IPS DF 4.7 (cell line): ENCODE measurements around the gene DNAAF8.
"Not testable (repeated sequence)": the region's sequence is repeated elsewhere in the genome, so short reads cannot be mapped to it uniquely, and the experiment has no call there.

Source experiments
- DNase-seq: peaks from one replicate; pipeline ENCODE4 v3.0.0-alpha.2; 2013; ENCODE audit warnings: low spot score; ENCODE audit errors: extremely low read depth

Gene DNAAF8

GRCh38 chr16:4780235-4780634 is 45.9 kb downstream of the DNAAF8 start:
- DNase-seq, result no peak

GRCh38 chr16:4783251-4783950 is 49.1 kb downstream of the DNAAF8 start:
- DNase-seq, result no peak

- DNase-seq, result no peak
Measured at GRCh38 chr16:4783951-4784336, 49.6 kb downstream of the DNAAF8 start.

DNA sequence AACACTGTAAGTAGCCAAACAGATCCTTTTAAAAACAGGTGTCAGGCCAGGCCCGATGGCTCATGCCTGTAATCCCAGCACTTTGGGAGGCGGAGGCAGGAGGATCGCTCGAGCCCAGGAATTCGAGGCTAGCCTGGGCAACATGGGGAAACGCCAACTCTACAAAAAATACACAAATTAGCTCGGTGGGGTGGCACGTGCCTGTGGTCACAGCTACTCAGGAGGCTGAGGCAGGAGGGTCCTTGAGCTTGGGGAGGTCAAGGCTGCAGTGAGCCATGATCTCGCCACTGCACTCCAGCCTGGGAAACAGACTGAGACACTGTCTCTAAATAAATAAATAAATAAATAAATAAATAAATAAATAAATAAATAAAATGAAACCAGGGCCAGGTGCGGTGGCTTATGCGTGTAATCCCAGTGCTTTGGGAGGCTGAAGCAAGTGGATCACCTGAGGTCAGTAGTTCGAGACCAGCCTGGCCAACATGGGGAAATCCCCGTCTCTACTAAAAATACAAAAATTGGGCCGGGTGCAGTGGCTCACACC is 50.2 kb downstream of the DNAAF8 start:
- not testable (repeated sequence) for DNase-seq

- DNase-seq, result no peak
Measured at GRCh38 chr16:4785758-4786433, 51.6 kb downstream of the DNAAF8 start.

- no peak for DNase-seq
Measured at GRCh38 chr16:4787068-4787467, 52.7 kb downstream of the DNAAF8 start.

GRCh38 chr16:4787627-4788482 is 53.5 kb downstream of the DNAAF8 start, which contains the start of gene SEPTIN12:
TSS of gene SEPTIN12 (minus strand) at chr16:4788345. CDS start at chr16:4787645, 700 bp downstream.
- DNase-seq, result no peak

GRCh38 chr16:4788489-4788889 is 54.2 kb downstream of the DNAAF8 start:
- DNase-seq, result no peak

GRCh38 chr16:4788910-4789309 is 54.6 kb downstream of the DNAAF8 start:
- no peak for DNase-seq

DNA sequence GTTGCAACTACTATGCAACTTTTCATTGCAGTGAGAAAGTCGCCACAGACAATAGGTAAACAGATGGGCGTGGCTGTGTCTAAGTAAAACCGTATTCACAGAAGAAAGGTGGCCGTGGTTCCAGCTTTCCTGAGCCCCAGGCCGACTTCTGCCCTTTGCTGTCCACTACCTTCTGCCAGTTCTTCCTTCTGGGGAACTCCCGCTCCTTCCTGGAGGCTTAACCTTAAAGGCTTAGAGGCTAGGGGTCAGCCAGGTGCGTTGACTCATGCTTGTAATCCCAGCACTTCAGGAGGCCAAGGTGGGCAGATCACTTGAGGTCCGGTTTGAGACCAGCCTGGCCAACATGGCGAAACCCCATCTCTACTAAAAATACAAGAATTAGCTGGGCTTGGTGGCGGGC is 55.9 kb downstream of the DNAAF8 start:
- DNase-seq, result no peak

DNA sequence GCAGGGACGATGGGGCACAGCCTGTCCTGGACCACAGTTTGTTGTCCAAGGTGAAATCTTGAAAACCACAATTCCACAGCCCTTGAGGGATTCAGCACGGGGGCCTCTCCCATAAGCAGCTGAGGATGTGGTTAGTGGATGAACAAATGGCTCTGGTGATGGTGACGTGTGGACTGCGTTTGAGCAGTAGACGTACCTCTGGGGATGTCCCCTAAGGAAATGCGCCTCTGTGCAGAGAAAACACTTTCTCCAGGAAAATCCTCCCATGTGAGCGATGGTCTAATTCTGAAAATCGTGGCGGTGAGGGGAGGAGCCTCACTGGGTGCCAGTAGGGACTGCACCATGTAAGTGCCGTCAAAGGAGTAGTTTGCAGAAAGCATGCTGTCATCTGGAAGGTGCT is 56.5 kb downstream of the DNAAF8 start:
- DNase-seq, result no peak

GRCh38 chr16:4792951-4793513 is 58.7 kb downstream of the DNAAF8 start:
- DNase-seq, result no peak

GRCh38 chr16:4795181-4795827 is 61.0 kb downstream of the DNAAF8 start, which contains the start of gene SMIM22:
TSS of gene SMIM22 (plus strand) at chr16:4795369. CDS start at chr16:4795735, 366 bp downstream.
- DNase-seq, result no peak

DNA sequence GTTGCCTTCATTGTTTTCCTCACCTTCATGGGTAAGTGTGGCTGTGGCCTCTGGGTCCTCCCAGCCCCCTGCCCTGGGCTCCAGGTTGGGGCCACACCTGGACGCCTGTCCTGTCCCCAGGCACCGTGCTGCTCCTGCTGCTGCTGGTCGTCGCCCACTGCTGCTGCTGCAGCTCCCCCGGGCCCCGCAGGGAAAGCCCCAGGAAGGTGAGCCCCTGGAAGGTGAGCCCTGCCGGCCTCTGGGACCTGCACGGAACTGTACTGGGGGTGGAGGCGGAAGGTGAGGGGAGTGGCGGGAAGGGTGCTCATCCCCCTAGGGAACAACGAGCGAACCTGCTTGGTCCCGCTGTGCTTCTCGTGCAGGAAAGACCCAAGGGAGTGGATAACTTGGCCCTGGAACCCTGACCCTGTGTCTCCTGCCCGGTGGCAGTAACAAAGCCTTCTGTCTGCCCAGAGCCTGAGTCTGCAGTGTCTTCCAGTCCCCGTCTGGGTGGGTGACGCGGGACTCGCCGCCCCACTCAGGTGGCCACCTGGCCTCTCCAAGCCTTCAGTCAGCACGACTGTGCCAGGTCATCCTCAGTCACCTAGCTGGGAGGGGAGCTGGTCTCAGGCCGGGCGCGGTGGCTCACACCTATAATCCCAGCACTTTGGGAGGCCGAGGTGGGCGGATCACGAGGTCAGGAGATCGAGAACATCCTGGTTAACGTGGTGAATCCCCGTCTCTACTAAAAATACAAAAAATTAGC is 61.7 kb downstream of the DNAAF8 start:
- DNase-seq, result no peak

DNA sequence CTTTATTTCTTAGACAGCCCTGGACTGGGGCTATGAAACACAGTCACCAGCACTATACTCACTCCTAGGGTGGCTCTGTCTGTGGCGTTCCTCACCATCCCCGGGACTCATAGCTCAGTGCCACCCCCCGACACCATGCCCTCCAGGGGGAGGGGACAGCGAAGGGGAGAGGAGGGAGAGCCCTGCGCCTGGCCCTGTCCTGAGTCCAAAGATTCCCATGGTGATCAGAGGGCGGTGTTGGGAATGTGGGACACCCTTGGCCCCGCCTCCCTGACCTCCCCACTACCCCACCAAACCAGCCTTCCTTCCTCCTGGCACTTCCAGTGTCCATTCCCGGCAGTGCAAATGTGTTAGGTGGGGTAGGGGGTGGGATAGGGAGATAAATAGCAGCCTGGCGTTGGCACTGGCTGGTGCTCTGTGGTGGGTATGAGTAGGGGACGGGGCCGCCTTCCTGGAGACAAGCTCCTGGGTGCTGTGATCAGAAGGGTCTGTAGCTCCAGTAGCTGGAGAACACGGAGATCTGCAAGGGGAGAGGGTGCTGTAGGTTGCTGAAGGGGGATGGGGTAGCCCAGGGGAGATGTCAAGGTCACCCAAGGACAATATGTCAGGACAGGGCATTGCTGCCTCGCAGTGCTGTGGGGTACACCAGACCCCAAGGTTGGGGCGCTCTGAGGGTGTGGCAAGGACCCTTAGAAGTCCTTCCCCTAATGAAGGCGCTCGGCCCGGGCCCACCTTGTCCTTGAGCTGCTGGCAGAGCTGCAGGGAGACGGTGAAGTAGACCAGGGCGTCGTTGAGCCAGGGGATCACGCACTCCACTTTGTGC is 62.9 kb downstream of the DNAAF8 start:
- DNase-seq, result no peak

GRCh38 chr16:4797805-4798252 is 63.5 kb downstream of the DNAAF8 start:
- no peak for DNase-seq

- no peak for DNase-seq
Measured at GRCh38 chr16:4798456-4798855, 64.1 kb downstream of the DNAAF8 start.
